ENCODE data around the gene KRTAP17-1.
A peak's percentile ranks its signal among the peaks of the same experiment; 100 is the strongest.
"Not testable (repeated sequence)": the region's sequence is repeated elsewhere in the genome, so short reads cannot be mapped to it uniquely, and the experiment has no call there.

Gene KRTAP17-1

GRCh38 chr17:41315204-41315794 is at the start of gene KRTAP17-1:
Gene KRTAP17-1, minus strand, starts transcription at chr17:41315710. Its CDS starts 60 bp downstream, at chr17:41315650.
- in situ Hi-C loops (cut with HindIII; ENCODE audit: low pct_unique_long_range_greater_than_20kb, low sequenced_read_pairs): no loop called here
- TF ChIP-seq JUND (IDR thresholded peaks at IDR 0.05; ENCODE audit: low read depth): no peak
- DNase-seq (ENCODE audit: low read depth in 1 of 2, low spot score in 1 of 2): no peak

- DNase-seq (ENCODE audit: low read depth in 1 of 2, low spot score in 1 of 2): no peak
- no peak for TF ChIP-seq JUND (IDR thresholded peaks at IDR 0.05; ENCODE audit: low read depth)
- in situ Hi-C loops (cut with HindIII; ENCODE audit: low pct_unique_long_range_greater_than_20kb, low sequenced_read_pairs): no loop called here
These were observed 48.4 kb upstream of the KRTAP17-1 start for GRCh38 chr17:41363881-41364280.

- no peak for TF ChIP-seq JUND (IDR thresholded peaks at IDR 0.05; ENCODE audit: low read depth)
- no peak for DNase-seq (ENCODE audit: low read depth in 1 of 2, low spot score in 1 of 2)
- in situ Hi-C loops (cut with HindIII; ENCODE audit: low pct_unique_long_range_greater_than_20kb, low sequenced_read_pairs): no loop called here
These were observed 44.9 kb upstream of the KRTAP17-1 start for GRCh38 chr17:41360296-41360995.

GRCh38 chr17:41354536-41354935 is 39.0 kb upstream of the KRTAP17-1 start:
- in situ Hi-C loops (cut with HindIII; ENCODE audit: low pct_unique_long_range_greater_than_20kb, low sequenced_read_pairs): no loop called here
- no peak for DNase-seq (ENCODE audit: low read depth in 1 of 2, low spot score in 1 of 2)
- TF ChIP-seq JUND (IDR thresholded peaks at IDR 0.05; ENCODE audit: low read depth): no peak

GRCh38 chr17:41352597-41353366 is 37.3 kb upstream of the KRTAP17-1 start:
- peak in 1 of 2 experiments; percentile 57 for DNase-seq (ENCODE audit: low read depth in 1 of 2, low spot score in 1 of 2)
- TF ChIP-seq JUND (IDR thresholded peaks at IDR 0.05; ENCODE audit: low read depth): no peak
- in situ Hi-C loops (cut with HindIII; ENCODE audit: low pct_unique_long_range_greater_than_20kb, low sequenced_read_pairs): no loop called here

GRCh38 chr17:41351177-41351576 is 35.7 kb upstream of the KRTAP17-1 start:
- TF ChIP-seq JUND (IDR thresholded peaks at IDR 0.05; ENCODE audit: low read depth): no peak
- in situ Hi-C loops (cut with HindIII; ENCODE audit: low pct_unique_long_range_greater_than_20kb, low sequenced_read_pairs): no loop called here
- DNase-seq (ENCODE audit: low read depth in 1 of 2, low spot score in 1 of 2): no peak

GRCh38 chr17:41350381-41350878 is 34.9 kb upstream of the KRTAP17-1 start, which contains the start of gene KRT33A:
Gene KRT33A, minus strand, starts transcription at chr17:41350828. Its CDS starts 61 bp downstream, at chr17:41350767.
- DNase-seq (ENCODE audit: low read depth in 1 of 2, low spot score in 1 of 2); in situ Hi-C loops (cut with HindIII; ENCODE audit: low pct_unique_long_range_greater_than_20kb, low sequenced_read_pairs): not testable (repeated sequence)

GRCh38 chr17:41347869-41348760 is 32.6 kb upstream of the KRTAP17-1 start:
- TF ChIP-seq JUND (IDR thresholded peaks at IDR 0.05; ENCODE audit: low read depth): no peak
- in situ Hi-C loops (cut with HindIII; ENCODE audit: low pct_unique_long_range_greater_than_20kb, low sequenced_read_pairs): no loop called here
- peak in 1 of 2 experiments; percentile 61 for DNase-seq (ENCODE audit: low read depth in 1 of 2, low spot score in 1 of 2)

- in situ Hi-C loops (cut with HindIII; ENCODE audit: low pct_unique_long_range_greater_than_20kb, low sequenced_read_pairs); DNase-seq (ENCODE audit: low read depth in 1 of 2, low spot score in 1 of 2): not testable (repeated sequence)
These were observed 30.9 kb upstream of the KRTAP17-1 start for GRCh38 chr17:41346421-41346820.

GRCh38 chr17:41345992-41346391 is 30.5 kb upstream of the KRTAP17-1 start:
- DNase-seq (ENCODE audit: low read depth in 1 of 2, low spot score in 1 of 2): no peak
- no peak for TF ChIP-seq JUND (IDR thresholded peaks at IDR 0.05; ENCODE audit: low read depth)
- in situ Hi-C loops (cut with HindIII; ENCODE audit: low pct_unique_long_range_greater_than_20kb, low sequenced_read_pairs): no loop called here

GRCh38 chr17:41343029-41343428 is 27.5 kb upstream of the KRTAP17-1 start:
- in situ Hi-C loops (cut with HindIII; ENCODE audit: low pct_unique_long_range_greater_than_20kb, low sequenced_read_pairs): no loop called here
- DNase-seq (ENCODE audit: low read depth in 1 of 2, low spot score in 1 of 2): no peak
- TF ChIP-seq JUND (IDR thresholded peaks at IDR 0.05; ENCODE audit: low read depth): no peak

Measured in T47D (cell line).